A172 (cell line): ENCODE data around the gene MCTP1. TPM values are rescaled to one million over a fixed set of nuclear protein-coding genes. Genes with fewer than 3 reads are reported as not detected.
"Not testable (repeated sequence)": the region's sequence is repeated elsewhere in the genome, so short reads cannot be mapped to it uniquely, and the experiment has no call there.

Experiments used
- DNase-seq: peaks from one replicate; pipeline ENCODE4 v3.0.0-alpha.2; 2015; ENCODE audit warnings: low spot score
- total RNA-seq: library from RNA; depleted of rRNA; stranded (reverse); fragments of >200 nt; shearing (Covaris generic); gene quantifications from 2 replicates; pipeline ENCODE4 v1.2.3, GENCODE V29; 2014

MCTP1 gene
- total RNA-seq, 1 experiment from 2014 or later, result 15.7 TPM

DNA sequence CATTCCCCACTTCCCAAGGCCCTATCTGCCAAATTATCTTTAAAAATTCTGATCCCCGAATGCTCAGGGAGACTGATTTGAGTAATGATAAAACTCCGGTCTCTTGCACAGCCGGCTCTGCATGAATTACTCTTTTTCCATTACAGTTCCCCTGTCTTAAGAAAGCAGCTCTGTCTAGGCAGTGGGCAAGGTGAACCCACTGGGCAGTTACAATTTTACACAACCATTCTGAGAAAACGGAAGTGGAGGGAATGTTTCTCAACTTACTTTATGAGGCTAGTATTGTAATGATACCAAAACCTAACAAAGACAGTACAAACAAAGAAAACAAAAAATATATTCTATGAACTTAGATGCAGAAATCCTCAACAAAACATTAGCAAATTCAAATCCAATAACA is 100.0 kb downstream of the MCTP1 start:
- DNase-seq, result no peak

DNA sequence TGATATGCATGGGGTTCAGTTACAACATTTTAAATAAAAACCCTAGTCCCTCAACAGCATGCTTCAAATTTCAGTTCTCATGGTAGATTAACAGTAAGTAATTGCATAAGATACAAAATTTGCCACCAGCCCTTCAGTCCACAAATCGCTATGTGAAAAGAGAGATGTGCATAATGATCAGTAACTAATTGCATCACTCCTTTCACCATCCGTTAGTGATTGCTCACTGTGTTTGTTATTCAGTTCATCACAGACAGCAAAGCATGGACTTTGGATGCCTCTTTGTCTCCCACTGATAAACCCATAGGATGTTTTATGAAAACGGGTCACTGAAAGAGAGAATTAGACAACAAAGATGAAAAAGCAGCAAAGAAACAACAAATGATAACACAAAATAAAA is 103.2 kb downstream of the MCTP1 start:
- no peak for DNase-seq

DNA sequence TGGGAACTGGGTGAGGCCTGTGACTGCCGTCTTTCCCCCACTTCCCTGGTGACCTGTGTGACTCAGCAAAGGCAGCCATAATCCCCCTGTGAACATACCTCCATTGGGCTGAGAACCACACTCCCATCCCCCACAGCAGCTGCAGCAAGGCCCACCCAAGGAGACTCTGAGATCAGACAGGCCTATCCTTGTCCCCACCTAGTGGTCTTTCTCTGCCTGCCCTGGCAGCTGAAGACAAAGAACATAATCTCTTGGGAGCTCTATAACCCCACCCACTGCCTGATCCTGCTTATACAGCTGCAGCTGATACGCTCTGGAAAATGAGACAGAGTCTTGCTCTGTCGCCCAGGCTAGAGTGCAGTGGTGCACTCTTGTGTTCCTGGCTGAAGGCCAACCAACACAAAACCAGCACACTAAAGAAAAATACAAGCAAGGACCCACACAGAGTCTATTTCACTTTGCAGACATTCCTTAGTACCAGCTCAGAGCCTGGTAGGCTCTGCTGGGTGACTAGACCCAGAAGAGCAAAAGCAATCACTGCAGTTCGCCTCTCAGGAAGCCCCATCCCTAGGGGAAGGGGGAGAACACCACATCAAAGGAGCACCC is 106.7 kb downstream of the MCTP1 start:
- peak; percentile 79 for DNase-seq

DNA sequence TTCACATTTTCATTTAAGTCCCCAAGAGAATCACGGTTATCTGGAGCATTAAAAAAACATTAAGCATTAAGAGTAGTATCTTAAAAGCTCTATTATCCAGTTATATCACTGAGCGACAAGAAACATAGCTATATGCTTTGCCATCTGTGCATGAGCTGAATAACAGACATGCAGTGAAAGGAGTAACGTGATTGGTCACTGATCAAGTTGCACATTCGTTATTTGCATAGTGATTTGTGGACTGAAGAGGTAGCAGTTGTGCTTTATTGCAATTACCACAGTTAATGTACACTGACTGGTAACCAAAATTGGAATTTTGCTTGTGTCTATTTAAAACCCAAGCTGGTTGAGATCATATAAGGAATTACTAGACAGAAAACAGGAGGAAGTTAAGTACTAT is 107.4 kb downstream of the MCTP1 start:
- DNase-seq, result no peak

DNA sequence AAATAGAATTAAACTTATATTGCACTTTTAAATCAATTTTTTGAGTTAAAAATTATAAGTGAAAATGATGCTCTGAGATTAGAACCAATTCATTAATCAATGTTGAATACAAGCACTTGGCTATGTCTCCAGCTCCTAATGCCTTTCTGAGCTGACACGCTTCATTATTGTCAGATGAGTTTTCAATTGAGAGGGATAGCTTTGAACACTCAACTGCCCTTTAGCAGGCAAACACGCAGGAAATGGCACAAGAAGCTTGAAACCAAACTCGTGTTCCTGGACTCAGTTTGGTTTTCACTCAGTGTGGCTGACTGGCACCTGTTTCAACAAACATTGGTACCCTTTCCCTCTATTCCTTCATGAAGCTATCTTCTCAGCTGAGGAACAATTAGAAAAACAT is 109.8 kb downstream of the MCTP1 start:
- DNase-seq, result no peak

DNA sequence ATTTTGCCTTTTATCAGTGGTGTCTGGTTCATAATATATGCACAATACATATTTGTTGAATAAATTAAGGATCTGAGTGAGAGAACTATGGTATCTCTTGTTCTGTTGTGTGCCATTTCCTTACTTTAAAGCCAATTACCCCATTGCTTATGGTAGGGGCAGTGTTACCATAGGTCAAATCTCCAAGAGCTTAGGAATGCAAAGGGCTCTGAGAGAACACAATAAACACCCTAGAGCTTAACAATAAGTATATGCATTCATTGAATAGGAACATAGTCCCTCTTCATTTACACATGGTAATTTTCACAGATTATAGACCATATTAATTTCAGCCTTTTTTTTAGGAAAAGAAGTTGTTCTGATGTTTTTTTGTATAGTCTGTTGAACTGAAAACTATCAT is 112.2 kb downstream of the MCTP1 start:
- DNase-seq, result no peak

DNA sequence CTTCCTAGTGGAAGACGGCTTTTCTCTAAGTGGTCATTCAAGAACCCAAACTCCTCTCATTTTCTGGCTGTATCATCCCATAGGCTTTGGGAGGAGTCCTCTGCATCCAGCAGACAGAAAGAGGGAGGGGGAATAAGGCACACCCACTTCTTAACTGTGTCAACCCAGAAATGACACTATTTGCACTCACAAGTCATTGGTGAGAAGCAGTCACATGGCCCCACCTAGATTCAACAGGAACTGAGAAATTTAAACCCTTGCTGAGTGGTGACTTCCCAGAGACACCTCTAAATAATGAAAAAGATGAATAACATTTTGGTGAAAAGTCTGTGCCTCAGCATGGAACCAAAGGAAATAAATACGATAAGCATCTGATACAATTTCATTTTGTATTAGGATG is 120.0 kb downstream of the MCTP1 start:
- no peak for DNase-seq

DNA sequence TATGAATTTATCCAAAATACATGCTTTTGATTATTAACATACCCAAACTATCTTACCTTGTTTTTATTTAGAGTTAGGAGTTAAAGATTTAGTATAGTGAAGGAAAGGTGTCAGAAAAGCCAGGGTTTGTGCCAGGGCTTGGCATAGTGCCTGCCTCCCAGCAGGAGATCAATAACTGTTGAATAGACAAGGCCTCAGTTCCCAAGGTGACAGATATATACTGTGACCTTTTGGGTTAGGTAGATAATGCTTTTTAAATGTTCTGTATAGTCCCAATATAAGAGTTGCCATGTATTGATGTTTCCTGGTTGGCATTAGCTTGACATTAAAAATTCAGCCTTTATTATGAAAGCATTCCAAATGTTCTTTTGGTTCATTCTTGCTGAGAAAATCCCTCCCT is 121.8 kb downstream of the MCTP1 start:
- DNase-seq, result no peak

DNA sequence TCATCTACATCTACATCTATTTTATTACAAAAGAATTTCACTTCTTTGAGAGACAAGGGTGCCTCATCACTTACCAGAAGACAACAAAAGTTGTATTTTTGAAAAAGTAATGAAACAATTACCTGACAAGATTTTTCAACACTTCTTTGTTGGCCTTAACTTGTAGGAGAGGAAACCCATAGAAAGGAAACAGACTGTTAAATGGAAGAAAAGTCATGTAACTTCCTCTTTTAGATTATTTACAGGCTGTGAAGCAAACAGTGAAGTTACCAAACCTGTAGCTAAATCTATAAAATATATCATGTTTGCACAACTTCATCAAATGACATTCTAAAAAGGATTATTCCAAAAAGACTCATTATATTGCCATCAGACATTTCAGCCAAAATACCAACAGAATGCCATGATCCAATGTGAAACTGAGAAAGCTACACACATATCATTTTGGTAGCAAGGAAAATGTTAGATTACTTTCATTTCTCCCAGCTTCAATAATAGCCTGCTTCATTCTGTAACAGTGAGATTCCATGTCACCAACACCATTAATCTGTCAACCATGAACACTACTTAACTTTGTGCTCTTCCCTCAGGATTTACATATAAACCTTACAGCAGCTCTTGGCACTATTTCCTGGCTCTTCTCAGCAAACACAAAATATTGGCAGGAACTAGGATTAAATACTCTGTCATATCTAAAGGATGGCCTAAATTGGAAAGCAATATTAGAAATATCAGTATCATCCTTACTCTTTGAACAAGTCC is 122.5 kb downstream of the MCTP1 start:
- DNase-seq, result no peak

DNA sequence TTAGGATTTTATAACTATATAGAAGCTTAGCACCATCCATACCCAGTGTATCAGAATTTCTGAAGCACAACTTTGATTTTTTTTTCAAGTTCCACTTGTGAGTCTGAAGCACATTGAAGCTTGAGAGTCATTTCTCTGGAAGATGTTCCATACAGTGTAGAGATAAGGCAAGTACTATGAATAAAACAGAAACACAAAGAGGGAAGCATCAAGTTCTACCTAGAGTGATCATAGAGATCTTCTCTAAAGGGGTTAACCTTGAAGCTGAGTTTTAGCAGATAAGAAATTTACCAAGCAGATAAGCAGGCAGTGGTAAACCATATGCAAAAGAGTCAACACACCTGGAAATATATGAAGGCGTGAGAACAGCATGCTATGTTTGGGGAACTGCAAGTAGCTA is 125.3 kb downstream of the MCTP1 start:
- no peak for DNase-seq

DNA sequence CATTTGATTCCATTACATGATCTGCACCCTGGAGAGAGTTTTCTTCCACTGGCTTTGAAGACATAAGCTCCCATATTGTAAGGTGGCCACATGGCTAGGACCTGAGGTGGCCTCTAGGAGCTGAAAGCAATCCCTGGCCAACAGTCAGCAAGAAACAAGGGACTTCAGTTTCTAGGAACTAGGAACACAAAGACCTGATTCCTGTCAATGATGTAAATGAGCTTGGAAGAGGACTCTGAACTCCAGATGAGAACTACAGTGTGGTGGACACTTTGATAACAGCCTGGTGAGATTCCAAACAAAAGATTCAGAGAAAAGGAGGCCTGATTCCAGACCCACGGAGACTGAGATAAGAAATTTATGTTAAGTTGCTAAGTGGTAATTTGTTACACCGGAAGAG is 129.0 kb downstream of the MCTP1 start:
- DNase-seq, result no peak

DNA sequence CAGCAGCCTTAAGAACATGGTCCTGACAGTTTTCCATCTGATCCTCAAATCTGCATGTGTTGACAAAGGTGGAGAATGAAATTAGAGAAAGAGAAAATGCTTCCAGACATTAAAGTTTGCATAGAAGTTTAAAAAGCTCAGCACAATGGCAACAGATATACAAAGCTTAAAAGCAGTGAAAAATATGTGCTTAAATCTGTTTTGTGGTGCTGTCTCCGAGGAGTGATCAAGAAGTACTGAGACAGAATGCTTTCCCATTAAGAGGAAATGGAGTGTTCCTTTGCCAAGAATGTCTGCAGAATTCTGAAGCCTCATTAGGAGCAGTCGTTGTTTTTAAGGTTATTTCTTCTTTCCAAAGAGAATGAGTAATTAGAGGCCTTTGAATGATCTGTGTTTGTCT is 131.4 kb downstream of the MCTP1 start:
- no peak for DNase-seq

DNA sequence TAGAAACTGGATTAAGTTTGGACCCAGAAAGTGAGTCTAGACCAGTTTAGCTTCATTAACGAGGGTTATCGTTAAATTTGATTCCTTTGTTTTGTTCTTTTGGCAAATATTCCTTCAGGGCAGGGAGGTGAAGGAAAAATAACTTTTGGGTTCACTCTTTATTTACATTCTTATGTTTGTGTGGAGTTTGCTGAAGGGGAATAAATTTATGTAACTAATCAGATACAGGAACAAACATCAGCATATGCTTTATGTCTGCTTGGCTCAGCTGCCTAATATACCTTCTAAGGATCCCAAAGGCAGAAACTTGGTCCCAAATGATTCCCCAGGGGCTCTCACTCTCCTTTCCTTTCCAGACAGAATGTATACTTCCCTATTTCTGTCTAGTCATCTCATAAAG is 132.4 kb downstream of the MCTP1 start:
- DNase-seq, result no peak

DNA sequence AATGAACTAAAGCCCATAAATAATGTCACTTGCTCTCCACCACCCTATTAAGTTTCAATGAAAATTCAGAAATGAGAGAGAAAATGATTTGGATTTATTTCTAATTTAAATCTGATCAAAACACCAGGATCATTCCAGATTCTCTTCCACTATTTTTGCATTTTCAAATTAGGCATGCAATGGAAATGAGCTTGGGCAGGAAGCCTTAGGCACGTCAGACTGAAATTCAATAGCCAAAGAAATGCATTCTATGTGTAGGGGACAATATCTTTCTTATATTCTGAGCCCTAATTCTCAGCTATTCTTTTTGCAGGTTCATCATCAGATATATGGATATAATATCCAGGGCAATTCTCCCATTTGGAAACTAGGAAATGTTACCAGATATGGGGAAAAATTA is 132.8 kb downstream of the MCTP1 start:
- DNase-seq, result no peak

DNA sequence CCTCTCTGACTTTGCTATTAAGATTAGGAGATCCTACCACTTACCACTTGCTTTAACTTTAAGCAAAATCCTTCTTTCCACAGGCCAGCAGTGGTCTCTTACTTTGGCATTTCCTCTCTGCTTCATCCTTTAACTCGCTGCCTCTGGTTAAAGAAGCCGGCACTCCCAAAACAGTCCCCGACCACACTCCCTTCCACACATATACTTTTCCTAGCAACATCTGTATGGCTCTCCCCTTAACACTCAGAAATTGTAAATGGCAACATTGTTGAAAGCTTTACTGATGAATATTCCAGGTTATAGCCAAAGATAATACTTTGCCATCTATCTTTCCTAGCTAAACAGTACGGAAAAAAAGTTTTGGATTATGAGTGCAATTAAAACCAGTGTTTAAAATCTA is 133.2 kb downstream of the MCTP1 start:
- DNase-seq, result no peak

DNA sequence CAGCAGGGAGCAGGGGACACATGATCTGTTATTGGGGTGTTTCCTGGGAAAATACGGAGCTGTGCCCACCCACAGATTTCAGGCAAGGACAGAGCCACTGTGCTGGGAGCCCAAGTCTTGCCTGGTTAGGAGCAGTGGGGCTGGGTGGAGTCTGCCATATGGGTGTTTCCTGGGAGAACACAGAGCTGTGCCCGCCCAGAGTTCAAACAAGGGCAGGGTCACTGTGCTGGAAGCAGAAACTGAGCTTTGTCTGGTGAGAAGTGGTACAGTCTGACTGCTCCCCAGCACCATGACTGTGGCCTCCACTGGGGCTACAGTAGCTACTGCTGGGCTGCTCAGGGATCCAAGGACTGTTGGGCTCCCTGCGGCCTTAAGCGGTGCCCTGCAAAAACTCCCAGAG is 135.5 kb downstream of the MCTP1 start:
- DNase-seq, result no peak

DNA sequence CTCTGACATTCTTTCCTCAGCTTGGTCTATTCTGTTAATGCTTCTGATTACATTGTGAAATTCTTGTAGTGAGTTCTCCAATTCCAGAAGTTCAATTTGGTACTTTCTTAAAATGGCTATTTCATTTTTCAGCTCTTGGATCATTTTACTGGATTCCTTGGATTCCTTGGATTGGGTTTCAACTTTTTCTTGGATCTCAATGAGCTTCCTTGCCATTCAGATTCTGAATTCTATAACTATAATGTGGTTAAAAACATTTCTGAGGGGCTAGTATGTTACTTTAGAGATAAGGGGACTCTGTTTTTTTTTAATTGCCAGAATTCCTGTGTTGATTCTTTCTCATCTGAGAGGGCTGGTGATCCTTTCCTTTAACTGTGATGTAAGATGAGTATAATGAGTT is 136.4 kb downstream of the MCTP1 start:
- no peak for DNase-seq

DNA sequence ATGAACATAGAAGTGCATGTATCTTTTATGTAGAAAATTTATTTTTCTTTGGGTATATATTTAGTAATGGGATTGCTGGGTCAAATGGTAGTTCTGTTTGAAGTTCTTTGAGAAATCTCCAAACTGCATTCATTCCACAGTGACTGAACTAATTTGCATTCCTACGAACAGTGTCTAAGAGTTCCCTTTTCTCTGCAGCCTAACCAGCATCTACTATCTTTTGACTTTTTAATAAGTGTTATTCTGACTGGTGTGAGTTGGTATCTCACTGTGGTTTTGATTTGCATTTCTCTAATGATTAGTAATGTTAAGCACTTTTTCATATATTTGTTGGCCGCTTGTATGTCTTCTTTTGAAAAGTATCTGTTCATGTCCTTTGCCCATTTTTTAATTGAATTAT is 141.0 kb downstream of the MCTP1 start:
- DNase-seq, result not testable (repeated sequence)

DNA sequence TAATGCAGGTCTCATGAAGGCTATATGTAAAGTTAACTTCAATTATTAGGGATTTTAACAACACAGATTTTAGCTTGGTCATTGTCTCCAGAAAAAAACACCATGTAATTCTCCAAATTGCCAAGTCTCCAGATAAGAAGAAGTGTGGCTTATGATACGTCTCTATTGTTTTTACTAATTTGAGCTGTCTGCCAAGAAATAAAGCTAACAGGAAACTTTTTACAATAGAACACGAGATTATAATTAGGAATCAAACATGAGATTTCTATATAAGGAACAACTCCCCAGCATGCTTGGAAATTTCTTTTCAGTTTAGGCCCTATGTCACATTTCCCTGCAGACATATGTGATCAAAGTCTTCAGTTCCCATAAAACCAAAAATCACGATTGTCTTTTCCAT is 142.7 kb downstream of the MCTP1 start:
- DNase-seq, result no peak

DNA sequence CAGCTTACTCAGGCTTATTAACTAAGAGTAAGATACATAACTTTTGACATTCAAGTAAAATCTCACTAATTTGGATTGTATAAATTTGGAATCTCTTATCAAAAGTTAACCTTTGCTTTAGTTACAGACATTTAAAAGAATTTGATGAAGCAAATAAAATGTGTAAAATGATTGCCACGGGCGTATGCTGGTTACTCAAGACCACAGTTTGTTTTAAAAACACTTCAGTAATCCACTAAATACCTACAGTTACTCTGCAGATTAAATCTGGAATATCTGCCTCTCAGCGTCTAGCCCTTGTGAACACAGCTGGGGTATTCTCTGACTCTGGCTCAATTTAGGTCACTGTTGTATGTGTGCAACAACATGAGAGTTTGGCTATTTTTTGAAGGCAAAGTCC is 143.8 kb downstream of the MCTP1 start:
- no peak for DNase-seq

DNA sequence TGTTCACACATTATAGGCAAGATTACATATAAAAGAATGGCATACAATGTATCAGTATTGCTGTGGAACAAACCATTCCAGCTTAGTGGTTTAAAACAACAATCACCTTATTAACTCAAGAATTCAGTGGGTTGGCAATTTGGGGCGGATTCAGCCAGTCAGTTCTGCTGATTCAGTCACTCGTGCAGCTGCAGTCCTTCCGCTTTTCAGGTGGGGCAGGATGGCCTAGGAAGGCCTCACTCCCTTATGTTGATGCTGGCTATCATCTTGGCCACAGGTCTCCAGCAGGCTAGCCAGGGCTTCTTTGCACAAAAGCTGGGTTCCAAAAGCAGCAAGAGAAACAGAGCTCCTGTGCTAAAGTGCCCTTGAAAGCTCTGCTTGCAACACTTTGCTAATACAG is 150.6 kb downstream of the MCTP1 start:
- no peak for DNase-seq

DNA sequence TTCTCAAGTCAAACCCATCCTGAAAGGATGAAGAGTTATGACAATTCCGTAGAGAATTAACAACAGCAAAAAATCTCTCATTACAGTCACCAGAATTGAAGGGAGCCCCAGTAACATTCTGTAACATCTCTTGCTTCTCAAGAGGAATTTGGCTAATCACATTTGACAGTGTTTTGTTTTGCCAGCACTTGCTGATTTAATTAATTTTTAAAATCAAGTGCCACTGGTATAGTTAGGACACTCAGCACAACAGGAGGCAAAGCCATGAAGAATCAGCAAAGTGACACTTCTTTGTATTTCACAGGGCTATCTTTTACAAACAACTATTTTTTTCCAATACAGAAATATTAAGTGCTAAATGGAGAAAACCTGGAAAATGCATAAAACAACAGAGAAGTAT is 152.8 kb downstream of the MCTP1 start:
- DNase-seq, result no peak

DNA sequence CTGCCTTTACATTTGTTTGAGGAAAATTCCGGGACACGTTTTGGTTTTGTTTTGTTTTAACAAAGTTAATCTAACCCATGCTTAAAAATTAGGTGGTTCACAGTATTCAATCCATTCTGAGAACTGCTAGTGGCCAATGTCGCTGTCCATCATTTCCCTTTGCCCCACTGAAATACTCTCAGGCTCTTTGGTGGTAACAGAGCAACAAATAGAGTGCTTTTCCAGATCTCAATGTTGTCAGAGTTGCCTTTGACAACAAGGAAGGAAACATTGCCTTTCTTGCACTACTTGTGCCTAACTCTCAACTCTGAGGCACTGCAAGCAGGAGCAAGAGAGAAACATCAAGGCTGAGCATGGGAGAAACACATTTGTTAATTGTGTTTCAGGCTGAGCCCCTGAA is 154.0 kb downstream of the MCTP1 start:
- DNase-seq, result no peak

DNA sequence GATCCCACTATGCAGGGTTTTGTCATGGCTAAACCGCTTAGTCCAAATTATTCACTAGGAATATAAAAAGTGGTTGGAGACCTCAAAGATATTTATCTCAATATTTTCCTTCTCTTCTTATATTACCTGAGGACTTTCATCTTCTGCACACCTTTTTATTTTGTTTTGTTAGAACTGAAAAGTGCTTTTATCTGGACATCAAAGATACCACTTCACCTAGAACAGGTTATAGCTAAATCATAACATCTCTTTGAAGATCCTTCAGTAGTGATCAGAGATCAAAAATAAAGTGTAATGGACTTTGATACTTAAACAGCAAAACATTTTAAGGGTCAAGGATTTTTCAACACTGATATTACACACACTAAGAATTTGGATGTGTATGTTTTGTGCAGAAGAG is 160.2 kb downstream of the MCTP1 start:
- no peak for DNase-seq
